Measurements from ENCODE around the gene WFDC9.

- no peak for TF ChIP-seq YY1 (IDR thresholded peaks at IDR 0.05; ENCODE audit: insufficient read depth, insufficient read length)
- TF ChIP-seq ZNF274 (IDR thresholded peaks at IDR 0.05; ENCODE audit: low read depth, low read length) = no peak
- TF ChIP-seq SUZ12 (IDR thresholded peaks at IDR 0.05; ENCODE audit: extremely low read depth, insufficient read depth, insufficient read length) = no peak
Measured at GRCh38 chr20:45647441-45648050, 16.5 kb upstream of the WFDC9 start.

All from NT2/D1 (cell line).